Germinal center (tissue), 1 donor: ENCODE measurements around the gene RARRES2.
"Not testable (repeated sequence)": the region's sequence is repeated elsewhere in the genome, so short reads cannot be mapped to it uniquely, and the experiment has no call there.

Experiments used
- DNase-seq: peaks from one replicate; pipeline ENCODE4 v3.0.0; 2012; ENCODE audit warnings: mixed read lengths, low spot score

The RARRES2 gene

DNA sequence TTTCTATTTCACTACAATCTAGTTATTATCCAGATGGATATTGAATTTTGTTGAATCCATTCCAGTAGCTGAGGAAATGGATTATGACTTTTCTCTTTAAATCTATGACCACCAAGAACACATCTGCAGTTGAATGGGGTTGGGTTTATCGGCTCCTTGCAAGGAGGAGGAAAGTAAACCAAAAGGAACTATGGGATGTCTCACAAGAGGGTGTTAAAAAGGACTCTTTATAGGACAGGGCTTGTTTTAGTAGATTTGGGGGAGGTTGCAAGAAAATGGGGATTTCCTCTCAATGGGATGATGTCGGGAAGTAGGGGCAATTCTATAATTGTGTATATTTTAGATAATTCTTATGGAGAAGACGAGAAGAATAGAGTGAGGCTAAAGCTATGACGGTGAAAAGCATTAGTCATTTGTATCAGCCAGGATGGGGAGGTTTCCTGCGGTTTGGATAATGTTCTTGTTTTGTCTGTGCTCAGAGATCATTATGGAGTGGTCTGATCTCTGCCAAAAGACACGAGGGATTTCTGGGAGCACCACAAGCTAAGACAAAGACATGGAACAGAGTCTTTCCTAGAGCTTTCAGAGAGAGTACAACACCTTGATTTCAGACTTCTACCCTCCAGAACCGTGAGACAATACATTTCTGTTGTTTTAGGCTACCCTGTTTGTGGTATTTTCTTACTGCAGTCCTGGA lies 23.5 kb downstream of the RARRES2 start:
- DNase-seq, result no peak

DNA sequence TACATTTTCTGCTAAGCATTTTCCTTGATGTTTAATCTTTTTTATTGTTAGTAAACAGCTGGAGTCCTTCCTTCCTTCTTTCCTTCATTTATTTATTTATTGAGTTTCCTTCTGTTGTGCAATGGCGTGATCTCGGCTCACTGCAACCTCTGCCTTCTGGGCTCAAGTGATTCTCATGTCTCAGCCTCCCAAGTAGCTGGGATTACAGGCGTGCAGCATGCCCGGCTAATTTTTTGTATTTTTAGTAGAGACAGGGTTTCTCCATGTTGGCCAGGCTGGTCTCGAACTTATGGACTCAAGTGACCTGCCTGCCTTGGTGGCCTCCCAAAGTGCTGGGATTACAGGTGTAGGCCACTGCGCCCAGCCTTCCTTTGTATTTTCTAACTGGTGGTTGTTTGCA lies 24.4 kb downstream of the RARRES2 start:
- not testable (repeated sequence) for DNase-seq

DNA sequence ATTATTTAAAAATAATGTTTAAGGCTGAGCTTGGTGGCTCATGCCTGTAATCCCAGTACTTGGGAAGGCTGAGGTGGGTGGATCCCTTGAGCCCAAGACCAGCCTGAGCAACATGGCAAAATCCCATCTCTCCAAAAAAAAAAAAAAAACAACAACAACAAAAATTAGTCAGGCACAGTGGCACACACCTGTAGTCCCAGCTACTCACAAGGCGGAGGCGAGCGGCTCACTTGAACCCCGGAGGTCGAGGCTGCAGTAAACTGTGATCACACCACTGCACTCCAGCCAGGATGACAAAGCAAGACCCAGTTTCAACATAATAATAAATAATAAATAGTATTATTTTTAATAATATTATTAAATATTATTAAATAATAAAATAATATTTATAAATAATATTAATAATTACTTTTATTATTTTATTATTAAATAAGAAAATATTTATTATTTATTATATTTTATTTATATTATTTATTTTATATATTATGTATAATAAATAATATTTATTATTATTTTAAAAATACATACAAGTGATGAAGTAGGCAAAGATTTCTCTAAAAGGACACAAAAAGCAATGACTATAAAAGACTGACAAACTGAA lies 26.7 kb downstream of the RARRES2 start:
- no peak for DNase-seq

DNA sequence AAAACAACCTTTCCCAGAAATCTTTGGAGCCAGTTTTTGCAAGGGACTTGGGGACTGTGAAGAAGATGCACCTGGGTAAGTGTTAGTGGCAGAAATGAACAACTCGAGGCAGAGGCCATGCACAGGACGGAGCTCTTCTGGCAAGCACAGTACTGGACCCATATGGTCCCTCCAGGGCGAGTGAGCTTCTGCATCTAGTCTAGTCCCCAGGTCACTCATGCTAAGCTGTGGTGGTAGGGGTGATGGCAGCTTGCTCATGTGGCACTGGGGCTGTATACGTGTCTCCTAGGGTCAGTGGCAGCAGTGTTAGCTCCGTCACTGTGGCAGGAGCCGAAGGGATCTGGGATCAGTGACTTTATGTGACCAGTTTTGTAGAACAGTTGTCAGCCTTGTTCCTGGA lies 27.6 kb downstream of the RARRES2 start:
- no peak for DNase-seq

DNA sequence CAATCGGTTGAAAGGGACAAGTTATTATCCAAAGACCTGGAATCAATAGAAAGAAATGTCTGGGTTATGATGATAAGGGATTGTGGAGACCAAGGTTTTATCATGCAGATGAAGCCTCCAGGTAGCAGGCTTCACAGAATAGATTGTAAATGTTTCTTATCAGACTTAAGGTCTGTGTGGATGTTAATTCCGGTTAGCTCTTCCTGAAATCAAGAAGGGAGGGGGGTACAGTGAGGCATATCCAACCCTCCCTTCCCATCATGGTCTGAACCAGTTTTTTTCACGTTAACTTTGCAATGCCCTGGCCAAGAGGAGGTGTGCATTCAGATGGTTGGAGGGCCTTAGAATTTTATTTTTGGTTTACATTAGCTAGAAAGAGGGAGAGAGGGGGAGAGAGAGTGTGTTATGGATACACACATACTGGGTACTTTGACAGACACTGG lies 28.0 kb downstream of the RARRES2 start:
- DNase-seq, result no peak

DNA sequence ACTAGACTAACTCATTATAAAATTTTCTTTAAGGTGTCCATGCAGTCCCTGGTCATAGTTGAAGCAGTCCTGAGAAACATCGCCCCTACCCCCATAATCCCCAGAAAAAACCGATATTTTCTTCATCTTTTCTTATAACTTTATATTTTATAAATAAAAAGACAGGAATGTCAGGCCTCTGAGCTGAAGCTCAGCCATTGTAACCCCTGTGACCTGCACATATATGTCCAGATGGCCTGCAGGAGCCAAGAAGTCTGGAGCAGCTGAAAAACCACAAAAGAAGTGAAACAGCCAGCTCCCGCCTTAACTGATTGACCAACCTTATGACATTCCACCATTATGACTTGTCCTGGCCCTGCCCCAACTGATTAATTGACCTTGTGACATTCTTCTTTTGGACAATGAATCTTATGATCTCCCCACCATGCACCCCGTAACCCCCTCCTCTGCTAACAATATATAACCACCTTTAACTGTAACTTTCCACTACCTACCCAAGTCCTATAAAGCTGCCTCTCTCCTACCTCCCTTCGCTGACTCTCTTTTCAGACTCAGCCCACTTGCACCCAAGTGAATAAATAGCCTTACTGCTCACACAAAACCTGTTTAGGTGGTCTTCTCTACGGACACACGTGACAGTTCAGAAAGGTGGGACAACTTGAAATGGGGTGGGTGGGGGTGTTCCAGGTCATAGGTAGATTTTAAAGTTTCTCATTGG lies 28.6 kb downstream of the RARRES2 start:
- not testable (repeated sequence) for DNase-seq

DNA sequence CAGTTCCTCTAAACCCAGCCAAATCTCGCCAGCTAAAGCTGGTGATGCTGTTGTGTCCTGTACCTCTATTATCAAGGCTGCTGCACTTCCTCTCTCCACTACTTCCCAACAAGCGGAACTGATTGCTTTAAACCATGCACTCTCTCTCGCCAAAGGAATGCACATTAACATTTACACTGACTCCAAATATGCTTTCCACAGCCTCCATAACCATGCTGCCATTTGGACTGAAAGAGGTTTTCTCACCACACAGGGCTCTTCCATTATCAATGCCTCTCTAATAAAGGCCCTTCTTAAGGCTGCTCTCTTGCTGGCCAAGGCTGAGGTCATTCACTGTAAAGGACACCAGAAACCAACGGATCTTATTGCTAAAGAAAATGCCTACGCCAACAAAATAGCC lies 29.7 kb downstream of the RARRES2 start:
- DNase-seq, result no peak

DNA sequence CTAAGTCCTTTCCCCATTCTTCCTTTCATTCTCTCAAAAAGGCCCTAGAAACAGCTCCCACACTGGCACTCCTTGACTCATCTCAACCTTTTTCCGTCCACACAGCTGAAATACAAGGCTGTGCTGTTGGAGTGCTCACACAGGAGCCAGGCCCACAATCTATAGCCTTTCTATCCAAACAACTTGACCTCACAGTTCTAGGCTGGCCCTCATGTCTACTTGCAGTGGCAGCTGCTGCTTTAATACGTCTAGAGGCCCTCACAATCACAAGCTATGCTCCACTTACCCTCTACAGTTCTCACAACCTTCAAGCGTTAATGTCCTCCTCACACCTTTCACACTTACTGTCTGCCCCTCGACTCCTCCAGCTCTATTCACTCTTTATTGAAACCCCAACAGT lies 30.3 kb downstream of the RARRES2 start:
- DNase-seq, result no peak

DNA sequence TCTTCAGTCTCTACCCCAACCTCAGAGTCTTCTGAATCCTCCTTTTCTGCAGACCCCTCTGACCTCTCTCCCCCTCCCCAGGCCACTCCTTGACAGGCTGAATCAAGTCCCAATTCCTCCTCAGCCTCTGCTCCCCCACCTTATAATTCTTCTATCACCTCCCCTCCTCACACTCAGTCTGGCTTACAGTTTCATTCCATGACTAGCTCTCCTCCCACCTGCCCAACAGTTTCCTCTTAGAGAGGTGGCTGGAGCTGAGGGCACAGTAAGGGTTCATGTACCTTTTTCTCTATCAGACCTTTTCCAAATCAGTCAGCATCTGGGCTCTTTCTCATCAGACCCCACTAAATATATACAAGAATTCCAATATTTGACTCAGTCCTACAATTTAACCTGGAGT lies 32.9 kb downstream of the RARRES2 start:
- DNase-seq, result no peak

DNA sequence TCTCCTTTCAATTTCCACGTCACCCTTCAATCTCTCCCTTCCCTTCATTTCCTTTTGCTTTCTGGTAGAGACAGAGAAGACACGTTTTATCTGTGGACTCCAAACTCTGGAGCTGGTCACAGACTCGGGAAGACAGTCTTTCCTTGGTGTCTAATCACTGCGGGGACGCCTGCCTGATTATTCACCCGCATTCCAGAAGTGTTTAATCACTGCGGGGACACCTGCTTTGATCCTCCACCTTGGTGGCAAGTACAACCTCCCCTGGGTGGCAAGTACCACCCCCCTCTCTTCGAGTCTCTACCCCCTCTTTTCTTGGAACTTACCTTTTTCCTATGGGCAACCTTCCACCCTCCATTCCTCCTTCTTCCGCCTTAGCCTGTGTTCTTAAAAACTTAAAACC lies 33.5 kb downstream of the RARRES2 start:
- no peak for DNase-seq

DNA sequence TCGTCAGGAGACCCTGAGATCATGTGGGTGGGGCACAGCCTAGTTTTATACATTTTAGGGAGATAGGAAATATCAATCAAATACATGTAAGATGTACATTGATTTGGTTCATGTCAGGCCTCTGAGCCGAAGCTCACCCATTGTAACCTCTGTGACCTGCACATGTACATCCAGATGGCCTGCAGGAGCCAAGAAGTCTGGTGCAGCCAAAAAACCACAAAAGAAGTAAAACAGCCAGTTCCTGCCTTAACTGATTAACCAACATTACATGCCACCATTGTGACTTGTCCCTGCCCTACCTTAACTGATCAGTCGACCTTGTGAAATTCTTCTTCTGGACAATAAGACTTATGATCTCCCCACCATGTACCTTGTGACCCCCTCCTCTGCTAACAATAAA lies 34.3 kb downstream of the RARRES2 start:
- DNase-seq, result no peak

DNA sequence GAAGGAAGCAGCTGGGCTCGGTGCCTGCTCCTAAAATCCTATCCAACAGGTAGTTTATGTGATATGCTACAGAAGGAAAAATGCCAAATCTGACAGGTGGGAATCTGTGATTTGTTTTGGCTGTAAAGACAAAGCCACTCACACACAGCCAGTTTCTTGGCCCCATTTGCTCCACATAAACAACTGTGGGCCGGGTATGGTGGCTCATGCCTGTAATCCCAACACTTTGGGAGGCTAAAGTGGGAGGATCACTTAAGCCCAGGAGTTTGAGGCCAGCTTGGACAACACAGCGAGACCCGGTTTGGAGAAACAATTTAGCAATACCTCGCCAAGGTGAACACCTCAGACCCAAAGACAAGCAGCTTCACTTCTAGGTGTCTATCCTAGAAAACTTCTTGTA lies 35.1 kb downstream of the RARRES2 start:
- DNase-seq, result not testable (repeated sequence)

DNA sequence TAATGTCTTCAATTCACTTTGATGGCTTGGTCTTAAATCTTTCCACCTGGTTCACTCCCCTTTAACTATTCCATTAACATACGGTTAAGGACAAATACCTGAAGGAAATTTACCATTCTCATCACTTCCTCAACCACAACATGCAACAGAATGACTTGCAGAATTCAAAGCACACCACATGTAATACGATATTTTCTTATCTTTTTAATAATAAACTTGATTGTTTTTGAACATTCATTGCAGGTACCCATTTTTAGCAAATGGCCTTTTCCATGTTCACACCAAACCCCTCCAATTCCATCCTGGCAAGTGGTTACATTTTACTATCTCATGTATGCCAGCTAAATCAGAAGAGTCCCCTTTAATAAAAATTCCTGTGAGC lies 35.5 kb downstream of the RARRES2 start:
- not testable (repeated sequence) for DNase-seq

DNA sequence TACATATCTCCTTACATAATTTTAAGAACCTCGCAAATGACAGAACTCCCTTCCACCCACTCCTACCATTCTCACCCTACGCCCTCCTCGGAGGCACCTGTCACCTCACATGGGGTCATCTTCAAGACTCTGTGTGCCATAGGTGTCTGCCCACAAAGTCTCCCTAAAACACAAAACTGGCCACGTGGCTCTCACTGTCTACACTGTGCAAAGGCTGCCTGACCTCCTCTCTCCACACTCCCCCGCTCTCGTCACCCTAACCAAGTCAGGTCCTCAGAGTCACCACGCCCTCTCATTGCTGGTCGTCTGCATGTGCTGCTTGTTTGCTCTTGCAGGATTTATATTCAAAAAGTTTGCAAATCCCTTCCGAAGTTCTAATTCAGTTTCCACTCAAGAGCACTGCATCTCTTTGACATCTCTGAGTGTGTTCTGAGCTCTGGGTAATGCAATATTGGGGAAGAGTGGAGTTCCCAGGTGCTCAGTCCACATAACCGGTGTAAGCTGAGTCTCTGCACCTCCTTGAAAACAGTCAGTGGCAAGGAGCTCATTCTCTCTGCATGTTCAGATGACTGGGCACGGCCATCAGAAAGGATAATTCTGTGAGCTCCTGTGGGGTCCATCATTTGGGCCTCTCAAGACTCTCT lies 36.0 kb downstream of the RARRES2 start:
- not testable (repeated sequence) for DNase-seq

DNA sequence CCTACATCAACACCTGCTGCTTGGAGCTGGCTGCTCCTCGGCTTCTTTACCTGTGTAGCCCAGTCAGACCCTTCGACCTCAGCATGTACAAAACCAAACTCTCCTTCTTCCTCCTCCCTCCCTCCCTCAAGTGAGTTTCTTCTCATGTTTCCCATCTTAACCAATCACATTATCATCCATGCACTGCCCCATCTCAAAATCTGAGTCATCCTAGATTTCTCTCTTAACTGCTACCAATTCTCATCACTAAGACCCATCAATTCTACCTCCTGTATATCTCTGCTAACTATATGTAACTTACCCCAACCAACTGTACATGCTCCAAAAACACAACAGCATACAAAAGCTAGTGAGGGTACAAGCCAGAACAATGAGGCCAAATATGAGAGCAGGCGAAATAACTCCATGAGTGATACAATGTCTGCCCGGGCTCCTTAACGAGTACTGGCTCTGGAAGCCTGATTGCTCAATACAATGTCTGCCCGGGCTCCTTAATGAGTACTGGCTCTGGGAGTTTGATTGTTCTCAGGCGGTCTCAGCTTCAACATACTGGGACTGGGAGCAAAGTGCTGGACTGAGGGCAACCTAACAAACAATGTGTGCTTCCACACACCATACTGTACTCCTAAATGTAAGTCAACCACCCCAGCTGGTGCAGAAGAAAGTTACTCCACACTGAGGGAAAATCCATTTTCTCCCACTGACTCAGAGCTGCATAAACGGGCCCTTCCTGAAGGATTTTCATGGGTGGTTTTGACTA lies 36.8 kb downstream of the RARRES2 start:
- DNase-seq, result not testable (repeated sequence)

DNA sequence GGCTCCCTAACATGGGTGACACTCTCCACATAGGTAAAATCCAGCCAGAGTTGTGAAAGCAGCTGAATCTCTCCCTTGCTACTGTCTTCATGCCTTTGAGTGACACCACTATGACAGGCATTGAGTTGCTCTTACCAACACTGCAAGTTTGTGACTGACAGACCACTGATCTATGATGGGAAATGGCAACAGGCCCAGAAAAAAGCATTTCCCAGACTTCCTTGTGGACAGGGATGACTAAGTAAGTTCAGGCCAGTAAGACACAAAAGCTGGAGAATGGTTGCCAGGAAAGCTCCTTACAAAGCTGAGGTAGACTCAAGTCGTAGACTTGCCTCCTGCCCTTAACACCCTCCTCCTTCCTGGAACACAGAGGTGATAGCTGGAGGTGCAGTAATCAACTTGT lies 38.5 kb downstream of the RARRES2 start:
- DNase-seq, result not testable (repeated sequence)

DNA sequence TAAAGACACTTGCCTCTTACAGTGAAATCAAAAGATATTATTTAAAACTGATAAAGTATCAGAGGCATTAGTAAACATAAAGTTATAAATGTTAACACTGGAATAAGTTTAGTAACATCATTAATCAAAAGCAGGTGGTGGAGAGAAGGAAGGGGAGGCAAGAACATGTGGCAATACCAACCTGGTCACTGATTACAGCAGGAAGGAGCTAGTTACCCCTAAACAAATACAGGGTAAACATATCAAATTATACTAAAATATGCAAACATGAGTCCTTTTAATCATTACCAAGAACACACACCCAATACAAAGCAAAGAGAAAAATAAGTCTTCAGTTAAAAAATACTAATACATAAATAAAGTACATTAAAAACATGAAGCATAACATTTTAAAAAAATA lies 43.5 kb downstream of the RARRES2 start:
- not testable (repeated sequence) for DNase-seq

DNA sequence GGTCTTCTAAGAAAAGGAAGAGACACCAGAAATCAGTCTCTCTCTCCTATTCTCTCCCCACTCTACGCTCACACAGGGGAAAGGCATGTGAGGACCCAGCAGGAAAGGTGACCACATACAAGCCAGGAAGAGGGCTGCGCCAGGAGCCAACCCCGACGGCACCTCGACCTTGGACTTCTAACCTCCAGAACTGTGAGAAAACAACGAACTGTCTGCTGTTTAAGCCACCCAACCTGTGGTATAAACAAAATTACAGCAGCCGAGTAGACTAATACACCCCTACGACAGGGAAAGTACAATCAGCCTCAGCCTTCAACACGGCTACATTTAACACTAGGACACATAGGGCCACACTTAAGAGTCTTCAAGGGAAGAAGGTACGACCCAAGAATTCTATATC lies 44.6 kb downstream of the RARRES2 start:
- DNase-seq, result not testable (repeated sequence)

DNA sequence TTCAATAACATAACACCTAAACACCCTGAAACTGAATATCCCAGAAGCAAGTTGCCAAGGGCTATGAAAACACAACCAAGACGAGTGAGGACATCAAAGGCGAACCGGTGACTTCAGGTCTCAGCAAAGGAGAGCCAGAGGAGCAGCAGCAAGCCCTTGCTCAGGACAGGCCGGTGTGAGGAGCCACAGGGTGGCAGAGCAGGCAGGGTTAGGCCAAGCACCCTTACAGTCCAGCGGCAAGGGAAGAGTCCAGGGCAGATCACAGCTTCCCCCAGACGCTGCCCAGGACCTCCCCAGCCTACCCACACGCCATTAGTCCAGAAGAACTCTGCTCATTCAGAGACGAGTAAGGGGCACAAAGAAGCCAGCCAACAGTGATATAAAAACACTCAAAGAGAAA lies 45.8 kb downstream of the RARRES2 start:
- not testable (repeated sequence) for DNase-seq

DNA sequence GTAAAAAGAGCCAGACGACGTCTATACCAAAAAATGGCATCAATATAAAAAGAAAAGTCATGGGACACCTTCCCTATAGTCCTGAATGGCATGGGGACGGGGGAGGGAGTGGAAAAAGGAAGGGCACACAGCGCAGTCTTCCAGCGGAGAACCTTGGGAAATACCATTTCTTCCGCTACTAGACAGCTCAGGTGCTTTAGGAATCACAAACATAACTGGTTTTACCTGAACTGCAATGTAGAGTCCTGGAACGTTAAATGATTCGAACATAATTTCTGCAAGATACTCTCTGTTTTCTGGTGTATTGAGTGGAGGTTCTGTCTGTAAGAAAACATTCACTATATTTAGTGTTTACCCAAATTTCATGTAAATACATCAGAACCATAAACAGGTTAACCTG lies 46.4 kb downstream of the RARRES2 start:
- DNase-seq, result not testable (repeated sequence)

DNA sequence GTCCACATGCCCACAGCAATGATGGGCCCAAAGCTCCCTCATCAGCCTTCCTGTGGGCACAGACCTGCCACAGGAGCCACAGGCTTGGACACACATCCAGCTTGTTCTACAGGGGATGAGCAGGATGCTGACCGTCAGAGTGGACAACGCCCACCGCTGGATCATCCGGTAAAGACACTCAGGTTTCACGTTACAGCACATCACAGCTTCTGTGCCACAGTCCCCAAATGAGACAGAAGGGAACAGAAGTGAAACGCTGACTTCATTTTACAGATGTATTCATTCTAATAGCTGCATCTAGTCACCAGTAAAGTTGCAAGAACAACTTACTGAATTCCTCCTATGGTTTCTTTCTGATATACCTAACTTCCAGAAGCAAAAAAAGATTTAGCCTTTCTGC lies 51.1 kb downstream of the RARRES2 start:
- not testable (repeated sequence) for DNase-seq

DNA sequence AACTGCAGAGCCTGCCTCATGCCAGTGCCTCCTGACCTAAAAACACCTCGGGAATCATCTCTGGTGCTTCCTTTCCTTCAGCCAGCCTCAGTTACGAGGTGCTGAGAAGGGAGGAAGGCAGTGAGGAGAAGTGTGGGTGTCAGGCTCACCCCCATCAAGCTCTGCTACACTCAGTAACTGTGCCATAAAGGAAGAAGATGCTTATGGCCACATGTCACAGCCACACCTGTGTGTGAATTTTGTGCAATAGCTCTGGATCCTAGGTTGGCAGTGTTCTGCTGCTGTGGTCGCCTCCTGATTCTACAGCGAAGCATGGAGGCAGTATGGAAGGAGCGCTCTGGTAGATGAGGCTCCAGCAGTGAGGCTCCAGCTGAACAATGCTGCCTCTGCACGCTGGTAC lies 52.6 kb downstream of the RARRES2 start:
- not testable (repeated sequence) for DNase-seq
